ENCODE measurements around the gene MAST1. TPM values are rescaled to one million over a fixed set of nuclear protein-coding genes. Genes with fewer than 3 reads are reported as not detected.
A peak's percentile ranks its signal among the peaks of the same experiment; 100 is the strongest.

Gene MAST1
- total RNA-seq, 5 donors from 2014 or later (not counting 1 experiment from before 2014, with no cell fraction given): 0.29 to 0.75 (median 0.43) TPM

DNA sequence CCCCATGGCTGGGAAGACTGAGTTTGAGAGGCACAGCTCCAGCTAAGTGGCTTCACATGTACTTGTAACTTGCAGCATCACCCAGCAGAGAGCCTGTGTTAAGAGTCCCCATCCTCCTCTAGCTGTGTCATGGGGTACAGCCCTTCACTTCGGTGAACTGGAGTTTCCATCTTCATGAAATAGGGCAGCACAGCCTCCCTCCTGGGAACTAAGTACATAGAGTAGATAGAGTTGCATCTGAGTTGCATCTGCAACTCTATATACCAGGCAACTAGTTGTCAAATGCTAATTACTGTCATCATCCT lies 37.9 kb upstream of the MAST1 start:
- H3K4me1 ChIP-seq (ENCODE audit: control insufficient read depth in 1 of 2, extremely low read depth in 1 of 2, insufficient read depth in 2 of 2, low read length in 2 of 2): peaks cover 14 to 39% of the 10 kb centered on the region in 2 experiments
- peak overlapping the region; percentile 18 for H3K27ac ChIP-seq (ENCODE audit: low read length)
- peaks cover 0 to 21% of the 10 kb centered on the region in 2 donors for H3K36me3 ChIP-seq (ENCODE audit: control insufficient read depth in 2 of 2, extremely low read depth in 1 of 2, insufficient read depth in 1 of 2, low read length in 1 of 2)
- no CpG with 5 or more reads among the region's 1 CpG for WGBS (ENCODE audit: insufficient coverage)
- H3K27ac Mint-ChIP-seq: peak overlapping the region; percentile 76 to 85
- ChIA-PET CTCF (interaction anchor here in 1 of 2 donors (0.6 to 1.4 kb wide), 3 partner anchors 41 to 168 kb away, joined by 3 to 6 read pairs (median 5); no protein-coding TSS in a partner anchor), POLR2A (interaction anchor here (0.6 to 0.7 kb wide), 2 partner anchors 9 to 117 kb away, joined by 3 read pairs; no protein-coding TSS in a partner anchor)
- peaks cover 28 to 35% (median 33%) of the 10 kb centered on the region in 3 donors for H3K4me1 Mint-ChIP-seq
- peak overlapping the region; percentile 93 to 96 for H3K4me3 ChIP-seq (ENCODE audit: control insufficient read depth in 1 of 2, extremely low read depth in 1 of 2, low read length in 1 of 2)
- H3K27me3 Mint-ChIP-seq: no peaks in the 10 kb centered on the region
- DNase-seq (no peak), ATAC-seq (replicated peaks in 1 of 4) (no peak)
- H3K9me3 ChIP-seq: no peaks in the 10 kb centered on the region
- no peaks in the 10 kb centered on the region for H3K9me3 Mint-ChIP-seq
- H3K4me3 Mint-ChIP-seq: peak overlapping the region; percentile 86 to 87 (median 86)
- peaks cover 3% of the 10 kb centered on the region for H3K36me3 Mint-ChIP-seq
- no peaks in the 10 kb centered on the region for H3K27me3 ChIP-seq (replicated peaks in 1 of 2; ENCODE audit: control insufficient read depth in 2 of 2, extremely low read depth in 1 of 2, insufficient read depth in 2 of 2, low read length in 1 of 2)

DNA sequence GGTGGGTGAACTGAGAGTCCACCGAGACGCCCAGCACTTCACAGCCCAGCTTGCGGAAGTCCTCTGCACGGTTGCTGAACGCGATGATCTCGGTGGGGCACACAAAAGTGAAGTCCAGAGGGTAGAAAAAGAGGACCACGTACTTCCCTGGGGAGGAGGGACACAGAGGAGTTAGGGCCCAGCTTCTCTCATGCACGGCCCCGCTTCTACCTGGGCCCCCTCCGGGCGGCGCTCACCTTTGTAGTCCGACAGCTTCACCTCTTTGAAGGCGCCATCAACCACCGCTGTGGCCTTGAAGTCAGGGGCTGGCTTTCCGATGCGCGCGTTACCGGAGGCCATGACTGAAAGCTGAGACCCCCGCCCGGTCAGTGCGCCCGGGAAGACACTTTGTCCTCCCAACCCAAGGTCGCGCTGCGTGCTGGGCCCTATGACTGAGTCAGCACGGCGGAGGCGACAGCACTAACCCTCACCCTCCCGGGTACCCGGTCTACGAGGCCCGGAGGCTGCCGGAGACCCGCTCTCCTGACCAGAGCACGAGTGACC lies 37.3 kb upstream of the MAST1 start:
- Histone ChIP-seq H3K4me1 (ENCODE audit: control insufficient read depth in 1 of 2, extremely low read depth in 1 of 2, insufficient read depth in 2 of 2, low read length in 2 of 2) (peaks cover 11 to 37% of the 10 kb centered on the region in 2 experiments), H3K27ac (ENCODE audit: low read length) (peak overlapping the region; percentile 65), H3K27me3 (replicated peaks in 1 of 2; ENCODE audit: control insufficient read depth in 2 of 2, extremely low read depth in 1 of 2, insufficient read depth in 2 of 2, low read length in 1 of 2) (no peaks in the 10 kb centered on the region), H3K36me3 (ENCODE audit: control insufficient read depth in 2 of 2, extremely low read depth in 1 of 2, insufficient read depth in 1 of 2, low read length in 1 of 2) (peaks cover 0 to 21% of the 10 kb centered on the region in 2 donors), H3K4me3 (ENCODE audit: control insufficient read depth in 1 of 2, extremely low read depth in 1 of 2, low read length in 1 of 2) (peak overlapping the region; percentile 93 to 96), H3K9me3 (no peaks in the 10 kb centered on the region)
- POLR2A ChIA-PET: interaction anchor here (0.6 to 0.7 kb wide), 4 partner anchors 9 to 1604 kb away, joined by 3 to 7 read pairs (median 3); no protein-coding TSS in a partner anchor
- Mint-ChIP-seq H3K4me1 (peaks cover 23 to 33% (median 29%) of the 10 kb centered on the region in 3 donors), H3K27me3 (no peaks in the 10 kb centered on the region), H3K9me3 (no peaks in the 10 kb centered on the region), H3K4me3 (peak overlapping the region; percentile 86 to 87 (median 86)), H3K36me3 (peaks cover 3% of the 10 kb centered on the region), H3K27ac (peak overlapping the region; percentile 76 to 85)
- CTCF ChIA-PET: interaction anchor here (0.5 to 1.4 kb wide), 4 partner anchors 36 to 290 kb away, joined by 3 to 6 read pairs (median 4); no protein-coding TSS in a partner anchor
- peak; percentile 3 to 17 (median 10) for ATAC-seq (replicated peaks in 1 of 4)
- WGBS (ENCODE audit: insufficient coverage): 7% methylated on average over 30 of the region's 38 CpGs
- DNase-seq: peak in 2 of 35 experiments; percentile 11 to 16

DNA sequence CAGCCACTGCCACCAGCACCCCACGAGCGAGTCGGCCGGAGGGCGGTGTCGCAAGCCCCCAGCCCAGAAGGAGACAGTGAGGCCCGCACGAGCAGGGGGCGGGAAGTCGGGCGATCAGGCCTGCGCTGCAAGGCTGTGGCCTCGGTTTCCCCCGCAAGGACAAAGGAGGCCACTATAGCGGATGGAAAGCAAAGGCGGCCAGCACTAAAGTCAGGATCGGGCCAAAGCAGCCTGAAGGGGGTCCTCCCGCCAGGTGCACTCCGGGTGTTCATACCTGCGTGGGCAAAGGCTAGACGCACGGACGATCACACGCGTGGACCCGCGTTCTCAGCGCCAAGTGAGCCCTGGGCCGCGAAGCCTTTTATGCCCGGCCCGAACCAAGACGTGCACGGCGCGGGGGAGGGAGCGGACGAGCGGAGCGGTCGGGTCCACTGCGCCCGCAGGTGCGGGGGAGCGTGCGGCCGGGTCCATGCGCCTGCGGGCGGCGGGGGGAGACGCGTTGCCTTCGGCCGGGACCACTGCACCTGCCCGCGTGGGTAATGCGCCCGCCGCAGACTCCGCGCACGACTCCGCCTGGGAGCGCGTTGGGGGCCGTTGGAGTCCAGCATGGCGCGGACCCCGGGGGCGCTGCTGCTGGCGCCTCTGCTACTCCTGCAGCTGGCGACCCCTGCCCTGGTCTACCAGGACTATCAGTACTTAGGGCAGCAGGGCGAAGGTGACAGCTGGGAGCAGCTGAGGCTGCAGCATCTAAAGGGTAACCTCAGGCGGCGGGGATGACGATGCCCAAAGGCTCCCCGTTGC lies 36.6 kb upstream of the MAST1 start, which contains the start of the genes PRDX2 and THSD8:
TSS of gene PRDX2 (minus strand) at position 335 of the 801 bp plus-strand sequence. CDS start 539 bp downstream, outside the sequence.
TSS of gene THSD8 (plus strand) at position 604 of the 801 bp plus-strand sequence. CDS start at position 607, 3 bp downstream.
- Histone ChIP-seq H3K36me3 (ENCODE audit: control insufficient read depth in 2 of 2, extremely low read depth in 1 of 2, insufficient read depth in 1 of 2, low read length in 1 of 2) (peaks cover 0 to 20% of the 10 kb centered on the region in 2 donors), H3K27ac (ENCODE audit: low read length) (peak within 1 kb of the TSS; percentile 65), H3K4me1 (ENCODE audit: control insufficient read depth in 1 of 2, extremely low read depth in 1 of 2, insufficient read depth in 2 of 2, low read length in 2 of 2) (peaks cover 6 to 37% of the 10 kb centered on the region in 2 experiments), H3K9me3 (no peaks in the 10 kb centered on the region), H3K27me3 (replicated peaks in 1 of 2; ENCODE audit: control insufficient read depth in 2 of 2, extremely low read depth in 1 of 2, insufficient read depth in 2 of 2, low read length in 1 of 2) (peaks cover 0 to 2% of the 10 kb centered on the region in 2 experiments), H3K4me3 (ENCODE audit: control insufficient read depth in 1 of 2, extremely low read depth in 1 of 2, low read length in 1 of 2) (peak within 1 kb of the TSS; percentile 93 to 96)
- ChIA-PET POLR2A (interaction anchor here (0.6 kb wide), 2 partner anchors 25 to 1604 kb away, joined by 3 to 7 read pairs; no protein-coding TSS in a partner anchor), CTCF (interaction anchor here in 1 of 2 donors (0.6 kb wide), 1 partner anchor 290 kb away, joined by 4 read pairs; no protein-coding TSS in a partner anchor)
- peaks cover under 1% of the 10 kb centered on the region for H3K36me3 Mint-ChIP-seq
- WGBS (ENCODE audit: insufficient coverage): under 1% methylated on average over 77 of the region's 78 CpGs
- no peaks in the 10 kb centered on the region for H3K27me3 Mint-ChIP-seq
- H3K27ac Mint-ChIP-seq: peak within 1 kb of the TSS; percentile 76 to 85
- DNase-seq (peak in 27 of 35 experiments; percentile 33 to 83 (median 58)), ATAC-seq (replicated peaks in 1 of 4) (peak; percentile 22 to 80 (median 78))
- H3K9me3 Mint-ChIP-seq: no peaks in the 10 kb centered on the region
- H3K4me1 Mint-ChIP-seq: peaks cover 24 to 33% (median 29%) of the 10 kb centered on the region in 3 donors
- peak within 1 kb of the TSS; percentile 86 to 87 (median 86) for H3K4me3 Mint-ChIP-seq

- H3K4me1 ChIP-seq (ENCODE audit: control insufficient read depth in 1 of 2, extremely low read depth in 1 of 2, insufficient read depth in 2 of 2, low read length in 2 of 2): peaks cover 10 to 43% of the 10 kb centered on the region in 2 experiments
- H3K27ac ChIP-seq (ENCODE audit: low read length): no peak overlapping the region
- CTCF ChIA-PET: interaction anchor here in 1 of 2 donors (0.5 kb wide), 1 partner anchor 8 kb away, joined by 5 read pairs; no protein-coding TSS in a partner anchor
- Mint-ChIP-seq H3K36me3 (no peaks in the 10 kb centered on the region), H3K4me3 (peak overlapping the region; percentile 86 to 87 (median 86)), H3K27ac (peak overlapping the region in 1 of 2 donors; percentile 41), H3K4me1 (peaks cover 28 to 38% (median 35%) of the 10 kb centered on the region in 3 donors), H3K27me3 (no peaks in the 10 kb centered on the region), H3K9me3 (no peaks in the 10 kb centered on the region)
- ATAC-seq (replicated peaks in 1 of 4) (no peak), DNase-seq (no peak)
- no peaks in the 10 kb centered on the region for H3K9me3 ChIP-seq
- H3K36me3 ChIP-seq (ENCODE audit: control insufficient read depth in 2 of 2, extremely low read depth in 1 of 2, insufficient read depth in 1 of 2, low read length in 1 of 2): peaks cover 0 to 15% of the 10 kb centered on the region in 2 donors
- peaks cover 0 to 2% of the 10 kb centered on the region in 2 experiments for H3K27me3 ChIP-seq (replicated peaks in 1 of 2; ENCODE audit: control insufficient read depth in 2 of 2, extremely low read depth in 1 of 2, insufficient read depth in 2 of 2, low read length in 1 of 2)
- peak overlapping the region; percentile 93 to 96 for H3K4me3 ChIP-seq (ENCODE audit: control insufficient read depth in 1 of 2, extremely low read depth in 1 of 2, low read length in 1 of 2)
- POLR2A ChIA-PET: no interaction called here
- WGBS (ENCODE audit: insufficient coverage): 38% methylated on average over 15 of the region's 22 CpGs
Observed at GRCh38 chr19:12802267-12803106, 35.8 kb upstream of the MAST1 start.

GRCh38 chr19:12804051-12804450 lies 34.3 kb upstream of the MAST1 start:
- ATAC-seq (replicated peaks in 1 of 4) (no peak), DNase-seq (no peak)
- H3K36me3 ChIP-seq (ENCODE audit: control insufficient read depth in 2 of 2, extremely low read depth in 1 of 2, insufficient read depth in 1 of 2, low read length in 1 of 2): peaks cover 0 to 11% of the 10 kb centered on the region in 2 donors
- Mint-ChIP-seq H3K36me3 (peaks cover 4% of the 10 kb centered on the region), H3K9me3 (no peaks in the 10 kb centered on the region), H3K4me1 (peaks cover 28 to 41% (median 39%) of the 10 kb centered on the region in 3 donors), H3K27me3 (no peaks in the 10 kb centered on the region), H3K27ac (no peak overlapping the region), H3K4me3 (peak overlapping the region in 1 of 3 donors; percentile 4)
- peaks cover 0 to 2% of the 10 kb centered on the region in 2 experiments for H3K27me3 ChIP-seq (replicated peaks in 1 of 2; ENCODE audit: control insufficient read depth in 2 of 2, extremely low read depth in 1 of 2, insufficient read depth in 2 of 2, low read length in 1 of 2)
- WGBS (ENCODE audit: insufficient coverage): 97% methylated on average over 25 of the region's 26 CpGs
- H3K27ac ChIP-seq (ENCODE audit: low read length): no peak overlapping the region
- ChIA-PET CTCF (interaction anchor here (0.7 to 0.9 kb wide), 2 partner anchors 38 to 46 kb away, joined by 3 to 5 read pairs; no protein-coding TSS in a partner anchor), POLR2A (interaction anchor here in 1 of 2 donors (0.6 kb wide), 1 partner anchor 87 kb away, joined by 6 read pairs; no protein-coding TSS in a partner anchor)
- no peaks in the 10 kb centered on the region for H3K9me3 ChIP-seq
- H3K4me3 ChIP-seq (ENCODE audit: control insufficient read depth in 1 of 2, extremely low read depth in 1 of 2, low read length in 1 of 2): no peak overlapping the region
- H3K4me1 ChIP-seq (ENCODE audit: control insufficient read depth in 1 of 2, extremely low read depth in 1 of 2, insufficient read depth in 2 of 2, low read length in 2 of 2): peaks cover 10 to 43% of the 10 kb centered on the region in 2 experiments

All from T-cell (primary cell).